C4-2B (cell line): ENCODE measurements around the gene ITPA.

ENCODE experiments used
- CTCF ChIP-seq: fragments of 450-650 bp; conservative IDR thresholded peaks from 2 replicates; pipeline ENCODE4 v1.5.1; 2017; ENCODE audit warnings: mild to moderate bottlenecking
- ZFX ChIP-seq: fragments of 450-650 bp; IDR thresholded peaks from 2 replicates; pipeline ENCODE4 v1.6.1; 2017

GRCh38 chr20:3248167-3248992 is 39.1 kb downstream of the ITPA start:
- no peak for TF ChIP-seq CTCF
- TF ChIP-seq ZFX = no peak
